Stomach (tissue), 9 donors: ENCODE data around the gene REPS2. TPM values are rescaled to one million over a fixed set of nuclear protein-coding genes. Genes with fewer than 3 reads are reported as not detected.

Experiments used
- DNase-seq, 2 donors: peaks; one replicate each; pipeline versions ENCODE4 v3.0.0 to v3.0.0-alpha.2; 2013 to 2019
- H3K27ac ChIP-seq, 5 donors: fragments of 200-600 bp in 4 of 5; sonication (generic) in 4 of 5; one replicate each; pipeline ENCODE4 v1.5.1; 2013 to 2019; ENCODE audit warnings: mild to moderate bottlenecking in 1 of 5, moderate library complexity in 1 of 5
- H3K27me3 ChIP-seq, 3 donors: fragments of 200-600 bp; sonication (generic); one replicate each; pipeline ENCODE4 v1.5.1; 2017 to 2019; ENCODE audit warnings: mixed run types in 1 of 3
- H3K36me3 ChIP-seq, 4 donors: fragments of 200-600 bp; sonication (generic); 1 replicate in 3 of 4; 2 replicates in 1 of 4; pipeline ENCODE4 v1.5.1; 2016 to 2019
- H3K4me1 ChIP-seq, 4 donors: fragments of 200-600 bp; sonication (generic); one replicate each; pipeline ENCODE4 v1.5.1; 2016 to 2019
- H3K4me3 ChIP-seq, 4 donors: fragments of 200-600 bp; sonication (generic) in 3 of 4; one replicate each; pipeline ENCODE4 v1.5.1; 2016 to 2019; ENCODE audit warnings: mild to moderate bottlenecking in 1 of 4
- H3K9me3 ChIP-seq, 4 donors: fragments of 200-600 bp; sonication (generic); one replicate each; pipeline ENCODE4 v1.5.1; 2016 to 2019
- CTCF ChIP-seq, 7 experiments: fragments of 450-650 bp in 4 of 7; fragments of 200-600 bp in 3 of 7; sonication (generic) in 3 of 7; IDR thresholded peaks; one replicate each; pipeline ENCODE4 v1.5.1; 2016 to 2019; ENCODE audit warnings: antibody characterized with exemption in 7 of 7, control low read depth in 2 of 7, mild to moderate bottlenecking in 1 of 7
- EP300 ChIP-seq: sonication (generic); formaldehyde crosslinking; IDR thresholded peaks from one replicate; pipeline ENCODE4 v1.6.1; 2017; ENCODE audit warnings: antibody characterized with exemption
- POLR2A ChIP-seq, 4 donors: fragments of 450-650 bp; IDR thresholded peaks; one replicate each; pipeline ENCODE4 v1.6.1; 2016; ENCODE audit warnings: antibody characterized with exemption in 4 of 4, control low read depth in 2 of 4, mild to moderate bottlenecking in 1 of 4, moderate library complexity in 1 of 4
- POLR2AphosphoS5 ChIP-seq, 3 donors: sonication (generic); formaldehyde crosslinking; IDR thresholded peaks; one replicate each; pipeline ENCODE4 v1.6.1; 2016; ENCODE audit warnings: antibody characterized with exemption in 3 of 3
- WGBS, 5 donors: extraction: QIAGEN DNeasy Blood & Tissue Kit in 3 of 5; methylation state at CpG; one replicate each; pipeline versions ENCODE4 v1.1.5 to v1.1.7; 2013 to 2018; 5-methylcytosine and 5-hydroxymethylcytosine counted together
- intact Hi-C: fragments of 100-400 bp; cut with DNase I; formaldehyde crosslinking; loops from one replicate; pipeline ENCODE4 v1.15.1; 2023; ENCODE audit warnings: low total_unique reads
- polyA plus RNA-seq, 3 donors: library from polyadenylated mRNA; stranded (reverse); fragments of 200-250 nt; gene quantifications; one replicate each; pipeline ENCODE4 v1.2.3, GENCODE V29; 2013
- total RNA-seq, 5 donors: library from RNA; depleted of rRNA; stranded (reverse); fragments of >200 nt; gene quantifications; one replicate each; pipeline versions ENCODE4 v1.1.0 to v1.2.3, GENCODE V29; 2014 to 2016
- donor health status: healthy with polysubstance abuse.
- donor health status: Bipolar disorder and iron deficiency.
- donor health status: healthy.

REPS2 gene
- total and polyA plus RNA-seq, 8 donors: 6.1 to 281 (median 10.6) TPM

- Histone ChIP-seq H3K4me1 (no peaks in the 10 kb centered on the region), H3K27ac (no peak overlapping the region), H3K4me3 (no peak overlapping the region), H3K36me3 (no peaks in the 10 kb centered on the region), H3K27me3 (no peaks in the 10 kb centered on the region), H3K9me3 (no peaks in the 10 kb centered on the region)
- TF ChIP-seq CTCF (IDR thresholded peaks at IDR 0.05) (no peak), EP300 (no peak), POLR2AphosphoS5 (IDR thresholded peaks at IDR 0.05) (no peak)
- WGBS, 5 donors: 35 to 87% (median 78%) methylated on average over 1 to 5 of the region's 5 CpGs
- DNase-seq: no peak
- intact Hi-C loops: no loop called here
These were observed 29.9 kb upstream of the REPS2 start for GRCh38 chrX:16916561-16916960.

GRCh38 chrX:16917120-16917519 lies 29.3 kb upstream of the REPS2 start:
- WGBS, 5 donors: 74 to 95% (median 93%) methylated on average over 5 to 6 of the region's 6 CpGs
- Histone ChIP-seq H3K4me3 (no peak overlapping the region), H3K27ac (no peak overlapping the region), H3K4me1 (no peaks in the 10 kb centered on the region), H3K9me3 (no peaks in the 10 kb centered on the region), H3K36me3 (no peaks in the 10 kb centered on the region), H3K27me3 (no peaks in the 10 kb centered on the region)
- no peak for DNase-seq
- intact Hi-C loops: no loop called here
- TF ChIP-seq POLR2AphosphoS5 (IDR thresholded peaks at IDR 0.05) (no peak), CTCF (IDR thresholded peaks at IDR 0.05) (no peak)

- Histone ChIP-seq H3K4me1 (no peaks in the 10 kb centered on the region), H3K27me3 (no peaks in the 10 kb centered on the region), H3K9me3 (no peaks in the 10 kb centered on the region), H3K27ac (no peak overlapping the region), H3K4me3 (no peak overlapping the region), H3K36me3 (no peaks in the 10 kb centered on the region)
- no peak for DNase-seq
- TF ChIP-seq POLR2AphosphoS5 (IDR thresholded peaks at IDR 0.05) (no peak), POLR2A (IDR thresholded peaks at IDR 0.05) (no peak), EP300 (no peak), CTCF (IDR thresholded peaks at IDR 0.05) (no peak)
- intact Hi-C loops: no loop called here
These were observed 27.5 kb upstream of the REPS2 start for GRCh38 chrX:16918979-16919378.

GRCh38 chrX:16920075-16920474 lies 26.4 kb upstream of the REPS2 start:
- intact Hi-C loops: no loop called here
- no peaks in the 10 kb centered on the region for H3K4me1 ChIP-seq
- no peaks in the 10 kb centered on the region for H3K27me3 ChIP-seq
- H3K27ac ChIP-seq: no peak overlapping the region
- DNase-seq: peak in 1 of 2 donors; percentile 30
- H3K36me3 ChIP-seq: no peaks in the 10 kb centered on the region
- no peak overlapping the region for H3K4me3 ChIP-seq
- H3K9me3 ChIP-seq: peaks cover 0 to 8% (median 0%) of the 10 kb centered on the region in 4 donors
- TF ChIP-seq POLR2AphosphoS5 (IDR thresholded peaks at IDR 0.05) (no peak), CTCF (IDR thresholded peaks at IDR 0.05) (no peak), POLR2A (IDR thresholded peaks at IDR 0.05) (no peak), EP300 (no peak)

GRCh38 chrX:16923157-16923556 lies 23.3 kb upstream of the REPS2 start:
- peaks cover 0 to 8% (median 0%) of the 10 kb centered on the region in 4 donors for H3K9me3 ChIP-seq
- H3K27ac ChIP-seq: no peak overlapping the region
- no peak overlapping the region for H3K4me3 ChIP-seq
- TF ChIP-seq CTCF (IDR thresholded peaks at IDR 0.05): no peak
- no peak for TF ChIP-seq POLR2AphosphoS5 (IDR thresholded peaks at IDR 0.05)
- no peak for TF ChIP-seq EP300
- TF ChIP-seq POLR2A (IDR thresholded peaks at IDR 0.05): no peak
- whole genome bisulfite sequencing, 5 donors: 95 to 99% (median 96%) methylated on average over 3 of the region's 3 CpGs
- no peaks in the 10 kb centered on the region for H3K27me3 ChIP-seq
- H3K4me1 ChIP-seq: no peaks in the 10 kb centered on the region
- intact Hi-C loops: no loop called here
- H3K36me3 ChIP-seq: no peaks in the 10 kb centered on the region
- DNase-seq: no peak
